ENCODE measurements around the gene ZBTB48.

DNA sequence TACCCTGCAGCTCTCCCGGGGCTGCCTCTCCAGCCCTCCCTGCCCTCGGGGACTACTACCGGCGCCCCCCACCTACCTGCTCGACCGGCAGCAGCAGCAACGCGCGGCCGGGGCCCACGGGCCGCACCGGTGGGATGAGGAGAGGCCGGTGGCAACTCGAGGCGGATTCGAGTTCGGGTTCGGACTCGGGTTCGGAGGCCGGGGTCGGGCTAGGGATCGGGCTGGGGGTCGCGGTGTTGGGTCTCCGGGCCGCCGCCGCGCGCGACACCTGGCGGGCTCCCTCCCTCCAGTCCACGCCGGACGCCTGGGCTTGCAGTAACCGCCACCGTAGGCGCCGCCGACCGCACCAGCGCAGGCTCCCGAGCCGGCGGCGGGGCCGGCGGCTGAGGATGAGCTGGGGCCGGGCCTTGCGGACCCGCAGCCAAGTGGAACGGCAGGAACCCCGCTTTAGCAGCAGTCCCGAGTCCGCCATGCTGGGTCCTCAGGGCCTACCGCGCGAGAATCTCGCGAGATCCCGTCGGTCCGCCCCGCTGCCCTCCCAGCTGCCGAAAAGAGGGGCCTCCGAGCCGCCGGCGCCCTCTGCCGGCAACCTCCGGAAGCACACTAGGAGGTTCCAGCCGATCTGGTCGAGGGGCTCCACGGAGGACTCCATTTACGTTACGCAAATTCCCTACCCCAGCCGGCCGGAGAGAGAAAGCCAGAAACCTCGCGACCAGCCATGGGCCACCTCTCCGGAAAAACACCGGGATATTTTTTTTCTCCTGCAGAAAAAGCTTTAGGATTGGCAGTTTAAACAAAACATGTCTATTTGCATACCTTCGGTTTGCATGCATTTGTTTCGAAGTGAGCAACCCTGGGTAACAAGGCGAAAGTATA lies 25.5 kb upstream of the ZBTB48 start, which contains the start of gene NOL9:
- TF ChIP-seq CTCF (IDR thresholded peaks at IDR 0.05) (peak; percentile 84 to 95 (median 94)), POLR2A (IDR thresholded peaks at IDR 0.05) (peak in 1 of 2 donors; percentile 21)
